AG20443 (cell line): ENCODE data around the gene METTL3.
"Not testable (repeated sequence)": the region's sequence is repeated elsewhere in the genome, so short reads cannot be mapped to it uniquely, and the experiment has no call there.

Experiments used
- DNase-seq: peaks from one replicate; pipeline ENCODE4 v3.0.0; 2012; ENCODE audit warnings: low spot score, mixed read lengths

The METTL3 gene

DNA sequence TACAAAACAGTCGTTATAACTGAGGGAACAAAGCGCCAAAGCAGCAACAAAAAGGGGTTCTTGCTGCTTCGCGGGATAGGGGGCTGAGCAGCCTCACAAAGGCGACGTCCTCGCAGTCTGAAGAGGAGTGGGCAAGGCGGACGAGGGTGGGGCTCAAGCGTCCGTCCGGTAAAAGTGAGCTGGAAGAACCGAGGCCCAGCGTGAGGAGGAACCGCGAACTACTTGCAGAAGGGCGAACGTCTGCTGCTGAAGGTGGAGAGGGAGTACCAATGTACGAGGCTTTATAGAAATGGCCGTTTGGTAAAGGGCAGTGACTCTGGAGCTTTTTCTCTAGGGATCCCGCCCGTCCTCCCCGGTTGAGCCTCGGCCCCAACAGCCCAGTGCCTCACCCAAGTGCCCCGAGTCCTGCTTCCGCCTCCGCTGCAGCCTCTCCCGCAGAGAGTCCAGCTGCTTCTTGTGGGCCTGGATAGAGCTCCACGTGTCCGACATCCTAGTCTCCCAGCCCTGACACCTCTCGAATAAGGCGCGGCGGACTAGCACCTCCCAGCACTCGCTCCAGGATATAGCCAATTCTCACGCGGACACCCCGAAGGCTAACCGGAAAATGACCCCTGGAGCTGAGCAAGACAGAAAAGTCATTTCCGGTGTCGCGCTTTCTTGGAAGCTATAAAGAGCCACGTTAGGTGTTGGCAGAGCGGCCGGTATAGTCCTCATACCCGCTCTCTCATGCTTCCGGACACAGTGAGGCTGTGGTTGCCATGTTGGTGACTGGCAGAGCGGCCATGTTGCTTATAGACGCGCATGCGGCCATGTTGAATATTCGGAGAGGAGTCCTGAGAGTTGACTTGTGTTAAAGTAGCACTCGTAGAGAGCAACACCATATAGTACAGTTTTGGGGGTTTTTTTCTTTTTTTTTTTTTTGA, at the start of gene METTL3:
Gene METTL3 (minus strand): TSS at position 606 of the 923 bp plus-strand sequence. CDS start 117 bp downstream, at position 489.
- peak; percentile 96 for DNase-seq

- DNase-seq, result no peak
Measured at GRCh38 chr14:21558703-21559170, 47.6 kb upstream of the METTL3 start.

GRCh38 chr14:21557084-21557901, 46.2 kb upstream of the METTL3 start:
- DNase-seq, result peak; percentile 79

GRCh38 chr14:21556378-21557083, 45.4 kb upstream of the METTL3 start:
- DNase-seq, result no peak

DNA sequence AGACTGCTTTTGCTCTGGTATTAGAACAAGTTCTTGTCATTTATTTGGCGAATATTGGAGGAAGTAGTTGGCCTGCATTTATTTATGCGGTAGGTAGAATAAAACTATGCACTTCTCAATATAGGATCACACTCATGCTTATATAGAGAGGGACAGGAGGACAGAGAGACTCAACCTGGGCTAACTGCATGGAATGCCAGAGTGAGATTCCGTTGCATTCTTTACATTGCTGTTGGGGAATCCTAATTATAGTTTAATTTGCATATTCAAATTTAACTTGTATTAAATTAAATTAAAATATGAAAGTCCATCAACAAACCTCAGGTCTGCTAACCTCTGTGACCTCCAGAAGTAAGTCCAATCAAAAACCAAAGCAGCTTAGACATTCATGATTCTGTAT, 42.1 kb upstream of the METTL3 start:
- DNase-seq, result no peak

GRCh38 chr14:21544588-21544987, 33.4 kb upstream of the METTL3 start:
- DNase-seq, result not testable (repeated sequence)

GRCh38 chr14:21543963-21544362, 32.8 kb upstream of the METTL3 start:
- no peak for DNase-seq

- DNase-seq, result no peak
Measured at GRCh38 chr14:21543521-21543960, 32.4 kb upstream of the METTL3 start.

- no peak for DNase-seq
Measured at GRCh38 chr14:21541413-21542074, 30.4 kb upstream of the METTL3 start.

GRCh38 chr14:21539189-21539940, 28.2 kb upstream of the METTL3 start:
- no peak for DNase-seq

GRCh38 chr14:21537090-21537424, 25.9 kb upstream of the METTL3 start:
- no peak for DNase-seq

GRCh38 chr14:21536418-21537089, 25.4 kb upstream of the METTL3 start:
- no peak for DNase-seq

- DNase-seq, result no peak
Measured at GRCh38 chr14:21535545-21536417, 24.6 kb upstream of the METTL3 start.

GRCh38 chr14:21534576-21534975, 23.4 kb upstream of the METTL3 start:
- DNase-seq, result no peak

GRCh38 chr14:21533294-21533693, 22.2 kb upstream of the METTL3 start:
- no peak for DNase-seq

DNA sequence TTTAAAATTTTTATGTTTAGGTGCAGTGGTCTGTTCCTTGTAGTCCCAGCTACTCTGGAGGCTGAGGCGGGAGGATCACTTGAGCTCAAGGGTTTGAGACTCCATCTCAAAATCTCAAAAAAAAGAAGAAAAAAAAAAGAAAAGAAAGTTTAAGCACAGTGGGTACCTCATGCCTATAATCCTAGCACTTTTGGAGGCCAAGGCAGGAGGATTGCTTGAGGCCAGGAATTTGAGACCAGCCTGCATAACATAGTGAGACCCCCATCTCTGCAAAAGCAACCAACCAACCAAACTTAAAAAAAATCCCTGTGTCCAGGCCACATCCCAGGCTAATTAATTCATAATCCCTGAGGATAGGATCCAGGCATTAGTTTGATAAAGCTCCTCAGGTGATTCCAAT, 18.4 kb upstream of the METTL3 start:
- DNase-seq, result no peak

GRCh38 chr14:21528381-21529348, 17.5 kb upstream of the METTL3 start:
- no peak for DNase-seq

DNA sequence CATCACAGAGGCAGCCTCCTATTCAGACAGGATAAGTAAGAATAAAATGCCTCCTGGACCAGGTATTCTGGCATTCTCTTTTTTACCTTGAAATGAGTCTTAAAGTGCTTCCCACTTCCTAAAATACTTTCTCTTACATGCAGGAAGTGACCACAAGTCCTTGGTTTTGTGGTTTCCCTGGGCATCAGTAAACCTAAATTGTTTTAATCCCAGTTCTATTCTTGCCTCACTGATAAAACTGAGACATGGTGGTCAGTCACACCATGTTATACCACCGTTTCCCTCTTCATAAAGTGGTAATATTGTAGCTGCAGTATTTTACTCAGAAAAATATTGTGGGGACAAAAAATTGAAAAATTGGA, 16.2 kb upstream of the METTL3 start:
- no peak for DNase-seq
